Myocyte (in vitro differentiated cells): Measurements from ENCODE around the gene ITGB1. TPM values are rescaled to one million over a fixed set of nuclear protein-coding genes. Genes with fewer than 3 reads are reported as not detected.

ENCODE experiments used
- DNase-seq: peaks from one replicate; pipeline ENCODE4 v3.0.0-alpha.2; 2012; ENCODE audit warnings: low read depth
- total RNA-seq: library from RNA; depleted of rRNA; stranded (reverse); fragments of >200 nt; gene quantifications from 2 replicates; pipeline ENCODE4 v1.2.3, GENCODE V29; 2014

Gene ITGB1
- total RNA-seq, 1 donor from 2014 or later: 954 TPM

GRCh38 chr10:32890444-32890843, 67.6 kb downstream of the ITGB1 start:
- no peak for DNase-seq

GRCh38 chr10:32889631-32890212, 68.3 kb downstream of the ITGB1 start:
- no peak for DNase-seq

- no peak for DNase-seq
Measured at GRCh38 chr10:32888161-32888927, 69.7 kb downstream of the ITGB1 start.

DNA sequence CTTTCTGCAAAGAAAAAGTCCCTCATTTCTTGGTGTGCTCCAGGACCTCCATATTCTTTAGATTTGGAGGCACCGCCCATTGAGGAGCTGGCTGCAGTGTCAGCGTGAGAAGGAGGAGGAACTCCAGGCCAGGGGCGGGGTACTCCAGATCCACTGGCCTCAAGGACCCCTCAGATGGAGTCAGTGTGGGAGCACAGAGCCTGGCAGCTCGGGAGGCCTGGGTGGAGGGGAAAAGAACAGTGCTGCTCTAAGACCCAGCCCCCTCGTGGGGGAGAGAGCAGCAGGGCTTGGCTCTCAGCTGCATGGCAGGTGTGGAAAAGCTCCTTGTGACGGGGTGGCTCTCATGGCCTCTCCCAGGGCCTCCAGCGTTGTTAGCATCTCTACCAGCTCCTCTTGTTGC, 70.5 kb downstream of the ITGB1 start:
- DNase-seq: no peak

DNA sequence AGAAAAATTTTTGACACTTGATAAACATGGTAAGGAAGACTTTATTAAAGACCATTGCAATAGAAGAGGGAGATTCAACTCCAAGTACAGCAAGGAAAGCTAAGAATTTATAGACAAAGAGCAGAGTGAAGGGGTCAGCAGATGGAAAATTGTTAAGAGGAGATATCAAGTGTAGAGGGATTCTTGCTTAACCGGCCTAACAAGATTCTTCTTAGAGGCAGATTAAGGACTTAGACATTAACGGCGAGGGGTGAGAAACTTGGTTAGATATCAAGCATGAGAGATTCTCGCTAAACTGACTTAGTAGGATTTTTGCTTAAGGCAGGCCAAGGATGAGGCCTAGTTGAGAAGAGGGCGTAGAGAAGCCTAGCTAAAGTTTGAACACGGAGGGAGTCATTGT, 76.0 kb downstream of the ITGB1 start:
- DNase-seq: no peak

DNA sequence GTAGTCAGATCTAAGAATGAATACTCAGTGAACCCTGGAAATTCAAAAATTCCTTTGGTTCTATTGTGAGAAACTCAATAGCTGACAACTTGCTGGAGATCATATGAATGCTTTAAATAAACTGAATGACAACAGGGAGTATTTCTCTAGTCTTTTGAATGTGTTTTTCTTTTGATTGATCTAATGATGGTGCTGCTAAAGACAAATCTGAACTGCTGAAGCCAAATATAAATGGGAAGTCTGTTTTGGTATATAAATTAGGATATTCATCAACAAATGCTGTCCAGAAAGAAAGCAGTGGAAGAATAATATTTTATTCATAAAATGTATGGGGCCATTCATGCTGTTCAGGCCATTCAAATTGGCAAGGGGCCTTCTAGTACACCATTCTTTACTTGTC, 79.4 kb downstream of the ITGB1 start:
- no peak for DNase-seq

DNA sequence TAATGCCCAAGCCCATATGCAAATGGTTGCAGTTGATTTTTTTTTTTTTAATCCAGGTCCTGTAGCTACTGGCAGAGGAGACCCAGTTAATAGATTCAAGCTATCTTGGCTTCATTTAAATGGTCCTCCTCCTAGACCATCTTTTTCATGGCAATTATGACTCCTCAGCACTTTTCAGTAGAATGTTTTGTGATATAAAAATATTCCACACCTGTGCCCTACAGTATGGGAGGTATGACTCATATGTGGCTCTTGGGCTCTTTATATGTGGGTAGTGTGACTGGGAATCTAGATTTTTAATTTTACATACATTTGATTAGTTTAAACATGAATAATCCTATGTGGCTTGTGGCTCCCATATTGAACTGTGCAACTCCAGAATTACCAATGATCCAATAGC, 80.1 kb downstream of the ITGB1 start:
- DNase-seq: peak; percentile 26

- no peak for DNase-seq
Measured at GRCh38 chr10:32865170-32865569, 92.9 kb downstream of the ITGB1 start.

DNA sequence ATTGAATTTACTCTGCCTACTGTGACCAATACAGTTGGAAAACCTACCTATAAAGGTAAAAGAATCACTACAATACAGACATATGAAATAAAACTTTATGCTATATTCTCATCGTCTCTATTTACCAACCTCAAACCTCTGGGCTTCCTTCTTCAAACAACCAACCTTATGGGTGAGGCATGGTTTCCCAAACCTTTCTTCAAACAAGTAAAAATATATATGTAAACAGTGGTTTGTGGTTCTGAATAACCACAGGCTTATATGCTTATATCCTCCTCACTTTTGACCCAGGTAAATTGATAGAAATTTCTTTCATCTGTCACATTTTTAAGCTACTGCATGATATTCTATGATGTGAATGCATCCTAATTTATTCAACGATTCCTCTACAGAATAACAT, 103.6 kb downstream of the ITGB1 start:
- DNase-seq: no peak

DNA sequence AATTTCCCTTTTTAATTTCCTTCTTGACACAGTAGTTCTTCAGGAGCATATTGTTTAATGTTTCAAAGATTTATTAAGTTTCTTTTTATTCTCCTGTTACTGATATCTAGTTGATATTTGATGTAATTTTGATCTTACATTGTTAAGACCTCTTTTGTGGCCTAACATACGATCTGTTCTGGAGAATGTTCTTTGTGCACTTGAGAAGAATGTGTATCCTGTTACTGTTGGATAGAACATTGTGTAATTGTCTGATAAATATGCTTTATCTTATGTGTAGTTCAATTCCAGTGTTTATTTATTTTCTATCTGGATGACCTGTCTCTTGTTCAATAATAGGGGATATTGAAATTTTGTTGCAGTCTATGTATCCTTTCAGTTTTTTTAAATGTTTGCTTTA, 106.7 kb downstream of the ITGB1 start:
- no peak for DNase-seq
